GM12891 (cell line): Measurements from ENCODE around the gene FERMT2.
"Not testable (repeated sequence)": the region's sequence is repeated elsewhere in the genome, so short reads cannot be mapped to it uniquely, and the experiment has no call there.

Experiments
- DNase-seq: peaks from one replicate; pipeline ENCODE4 v3.0.0; 2011; ENCODE audit warnings: low spot score; ENCODE audit not compliant: insufficient read length
- FAIRE-seq: peaks from 2 replicates; lab custom pipeline; 2011; peaks lifted over from hg19 to GRCh38; lab: Jason Lieb, UNC
- PAX5 ChIP-seq: IDR thresholded peaks from 2 replicates; pipeline ENCODE4 v1.6.1; 2011; ENCODE audit warnings: low read length, moderate library complexity, mild to moderate bottlenecking; ENCODE audit not compliant: insufficient read depth, severe bottlenecking
- POLR2A ChIP-seq: IDR thresholded peaks from 2 replicates; pipeline ENCODE4 v1.6.1; 2011; ENCODE audit warnings: low read depth, low read length, control low read depth
- POLR2AphosphoS5 ChIP-seq: IDR thresholded peaks from 2 replicates; pipeline ENCODE4 v1.6.1; 2011; ENCODE audit warnings: low read depth, low read length, control low read depth
- POU2F2 ChIP-seq: IDR thresholded peaks from 2 replicates; pipeline ENCODE4 v1.6.1; 2011; ENCODE audit warnings: low read depth, mild to moderate bottlenecking, control low read depth, low read length, moderate library complexity
- SPI1 ChIP-seq: IDR thresholded peaks from 2 replicates; pipeline ENCODE4 v1.6.1; 2011; ENCODE audit warnings: low read depth, low read length, control low read depth
- TAF1 ChIP-seq: IDR thresholded peaks from 2 replicates; pipeline ENCODE4 v1.6.1; 2011; ENCODE audit warnings: low read depth, low read length, control low read depth

FERMT2 gene

GRCh38 chr14:52875707-52876106 is 75.1 kb downstream of the FERMT2 start:
- no peak for TF ChIP-seq PAX5
- DNase-seq (no peak), FAIRE-seq (no peak)

DNA sequence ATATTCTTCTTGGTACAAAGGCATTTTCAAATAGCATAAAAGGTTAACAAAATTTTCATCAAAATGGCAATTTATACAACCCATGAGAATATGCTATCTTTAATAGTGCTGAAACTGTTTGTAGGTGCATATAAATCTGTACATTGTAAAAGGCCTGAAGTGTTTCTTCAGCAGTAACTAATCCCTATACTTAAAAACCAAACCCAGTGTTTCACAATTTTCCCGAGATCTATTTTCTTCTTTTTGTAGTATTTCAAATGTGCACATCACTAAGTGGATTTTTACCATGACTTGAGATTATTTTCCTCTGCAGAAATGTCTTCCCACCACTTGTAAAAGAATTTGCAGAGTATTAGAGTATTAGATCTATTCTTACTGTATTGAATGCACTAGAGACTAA is 76.5 kb downstream of the FERMT2 start:
- FAIRE-seq (no peak), DNase-seq (no peak)

DNA sequence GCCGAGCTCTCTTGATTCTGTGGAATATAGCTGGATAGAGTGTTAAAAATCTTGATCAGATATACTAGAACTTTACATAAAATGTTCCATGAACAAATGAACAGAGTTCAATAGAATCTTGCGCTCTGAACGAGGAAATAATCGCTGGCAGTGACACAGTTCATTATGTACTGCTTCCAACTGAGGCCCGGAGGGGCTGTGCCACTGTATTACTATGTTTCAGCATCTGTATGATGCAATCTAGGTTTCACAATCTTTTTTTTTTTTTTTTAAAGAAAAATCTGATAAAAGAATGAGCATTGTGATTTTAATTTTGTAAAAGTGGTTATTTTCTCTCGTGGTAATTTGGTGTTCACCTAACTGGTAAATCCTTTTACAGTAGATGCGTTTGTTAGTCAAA is 77.2 kb downstream of the FERMT2 start:
- TF ChIP-seq POU2F2: no peak
- no peak for TF ChIP-seq POLR2A
- TF ChIP-seq TAF1: no peak
- TF ChIP-seq PAX5: no peak
- TF ChIP-seq SPI1: no peak
- no peak for TF ChIP-seq POLR2AphosphoS5
- FAIRE-seq (no peak), DNase-seq (no peak)

More for the DNA sequence above, 76.5 kb downstream of the FERMT2 start:
- TF ChIP-seq SPI1: no peak
- TF ChIP-seq TAF1: no peak
- TF ChIP-seq PAX5: no peak
- TF ChIP-seq POLR2AphosphoS5: no peak
- TF ChIP-seq POU2F2: no peak

- DNase-seq: no peak
- no peak for FAIRE-seq
- TF ChIP-seq TAF1 (no peak), SPI1 (no peak), PAX5 (no peak), POU2F2 (no peak), POLR2A (no peak), POLR2AphosphoS5 (no peak)
These were observed 77.8 kb downstream of the FERMT2 start for GRCh38 chr14:52873065-52873464.

DNA sequence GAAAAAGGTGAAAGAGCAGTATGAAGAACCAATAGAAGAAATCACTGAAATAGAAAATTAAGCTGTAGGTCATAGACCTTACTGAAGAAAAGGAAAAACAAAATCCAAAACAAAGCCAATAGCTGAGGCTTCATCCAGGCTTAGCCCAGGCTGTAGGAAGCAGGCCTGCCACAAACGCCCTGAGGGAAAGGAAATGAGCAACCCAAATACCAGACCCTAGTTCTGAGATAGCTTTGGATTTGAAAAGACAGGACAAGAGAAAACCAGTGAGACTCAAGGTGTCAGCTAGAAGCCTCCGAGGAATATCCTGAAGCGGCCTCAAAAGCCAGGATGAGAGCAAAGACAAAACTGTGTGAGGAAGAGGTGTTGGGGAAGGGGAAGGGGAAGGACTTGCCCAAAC is 79.2 kb downstream of the FERMT2 start:
- TF ChIP-seq PAX5 (no peak), SPI1 (no peak), POLR2AphosphoS5 (no peak), POU2F2 (no peak), POLR2A (no peak), TAF1 (no peak)
- DNase-seq (no peak), FAIRE-seq (no peak)

DNA sequence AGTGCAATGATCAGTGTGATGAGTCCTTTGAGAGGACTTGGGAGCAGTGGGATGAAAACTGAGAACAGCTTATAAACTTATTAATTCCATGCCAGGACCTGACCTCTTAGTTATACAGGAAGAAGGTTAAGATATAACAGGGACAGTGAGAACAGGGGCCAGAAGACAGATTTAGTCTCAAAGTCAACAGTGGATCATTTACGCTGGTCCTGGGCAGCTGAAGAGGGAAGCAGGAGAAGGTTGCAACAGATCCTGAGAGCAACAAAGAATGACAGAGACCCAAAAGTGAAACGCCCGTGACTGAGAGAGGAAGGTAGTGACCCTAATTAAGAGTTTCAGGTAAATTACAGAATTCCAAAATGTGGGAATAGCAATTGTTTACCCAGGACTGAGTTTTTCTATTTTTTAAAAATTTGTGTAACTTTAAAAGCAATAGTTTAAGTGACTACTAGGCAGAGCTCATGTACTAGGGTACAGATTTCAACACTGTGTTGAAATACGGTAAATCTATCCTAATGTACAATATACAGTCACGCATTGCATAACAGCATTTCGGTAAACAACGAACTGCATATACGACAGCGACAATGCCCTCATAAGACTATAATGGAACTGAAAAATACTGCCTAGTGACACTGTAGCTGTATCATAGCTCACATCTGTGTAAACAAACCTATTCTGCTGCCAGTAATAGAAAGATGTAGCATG is 81.8 kb downstream of the FERMT2 start:
- FAIRE-seq (no peak), DNase-seq (no peak)
- TF ChIP-seq POLR2AphosphoS5 (no peak), TAF1 (no peak), POLR2A (no peak), PAX5 (no peak), POU2F2 (no peak), SPI1 (no peak)

DNA sequence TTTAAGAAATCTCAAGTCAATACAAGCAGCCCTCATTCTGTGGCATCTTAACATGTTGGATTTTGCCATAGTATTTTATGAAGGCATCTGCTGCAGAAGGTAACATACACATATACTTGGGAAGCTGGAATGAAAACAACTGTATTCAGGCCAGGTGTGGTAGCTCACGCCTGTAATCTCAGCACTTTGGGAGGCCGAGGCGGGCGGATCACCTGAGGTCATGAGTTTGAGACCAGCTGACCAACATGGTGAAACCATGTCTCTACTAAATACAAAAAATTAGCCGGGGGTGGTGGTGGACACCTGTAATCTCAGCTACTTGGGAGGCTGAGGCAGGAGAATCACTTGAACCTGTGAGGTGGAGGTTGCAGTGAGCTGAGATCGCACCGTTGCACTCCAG is 86.0 kb downstream of the FERMT2 start:
- DNase-seq, FAIRE-seq: not testable (repeated sequence)

DNA sequence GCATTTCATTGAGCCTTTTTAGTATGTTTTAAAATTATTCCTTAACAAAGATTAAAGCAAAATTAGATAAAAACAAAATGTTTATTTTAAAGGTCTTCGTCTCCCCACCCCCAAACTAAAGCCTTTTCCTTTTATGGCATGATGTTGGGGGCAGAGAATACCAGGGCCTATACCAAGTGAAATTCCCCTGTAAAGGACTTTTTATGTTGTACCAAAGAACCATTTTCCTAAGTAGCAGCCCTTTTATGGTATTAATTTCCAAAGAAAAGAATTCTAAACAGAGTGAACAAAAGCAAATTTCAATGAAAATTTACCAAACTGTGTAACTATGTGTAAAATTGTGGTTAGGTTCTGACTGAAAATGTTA is 87.5 kb downstream of the FERMT2 start:
- TF ChIP-seq POLR2A (no peak), TAF1 (no peak), POU2F2 (no peak), SPI1 (no peak), PAX5 (no peak)
- FAIRE-seq (no peak), DNase-seq (no peak)

DNA sequence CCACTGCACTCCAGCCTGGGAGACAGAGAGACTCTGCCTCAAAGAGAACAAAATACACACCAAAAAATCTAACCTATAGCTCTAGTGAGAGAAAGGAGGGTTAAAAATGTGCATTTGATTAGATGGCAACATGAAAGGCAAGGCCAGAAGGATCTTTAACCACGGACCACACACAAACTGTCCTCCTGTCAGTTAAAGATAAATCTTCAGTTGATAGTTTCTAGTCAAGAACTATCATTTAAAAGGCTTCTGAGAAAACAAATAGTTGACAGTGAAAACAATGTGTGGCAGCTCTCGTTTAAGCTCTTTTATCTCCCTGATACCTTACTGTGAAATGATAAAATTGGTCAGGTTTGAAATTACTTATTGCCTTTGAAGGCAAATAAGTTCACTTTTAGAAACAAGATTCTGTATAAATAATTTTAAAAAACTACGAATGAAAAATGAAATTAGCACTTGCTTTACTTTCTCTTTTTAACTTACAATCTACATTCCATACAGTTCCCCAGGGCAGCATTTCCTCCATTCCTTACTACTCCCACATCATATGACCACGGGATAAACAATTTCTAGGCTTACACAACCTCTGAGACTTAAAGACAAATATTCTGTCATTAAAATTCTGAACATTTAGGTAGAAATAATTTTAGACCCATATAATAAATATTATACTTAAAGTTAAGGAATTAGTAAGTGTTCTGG is 88.1 kb downstream of the FERMT2 start:
- TF ChIP-seq TAF1: no peak
- TF ChIP-seq SPI1: no peak
- TF ChIP-seq POLR2AphosphoS5: no peak
- no peak for DNase-seq
- FAIRE-seq: no peak

DNA sequence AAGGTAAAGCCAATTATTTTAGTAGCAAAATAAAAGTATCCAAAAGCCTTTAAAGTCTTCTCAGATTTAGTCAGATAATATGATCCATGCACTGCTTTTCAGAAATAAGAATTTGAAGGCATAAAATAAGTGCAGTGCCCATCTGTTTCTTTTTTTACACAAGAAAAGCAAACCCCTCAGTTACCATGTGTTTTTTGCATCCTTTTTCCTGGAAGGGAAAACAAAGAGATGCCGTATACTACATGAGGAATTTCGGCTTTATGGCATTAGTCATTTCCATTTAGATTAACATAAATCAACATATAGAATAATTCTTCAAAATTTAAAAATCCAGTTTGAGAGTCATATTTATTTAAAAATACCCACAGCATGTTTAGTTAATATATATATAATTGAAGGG is 89.4 kb downstream of the FERMT2 start:
- FAIRE-seq (no peak), DNase-seq (no peak)
- TF ChIP-seq POLR2AphosphoS5 (no peak), SPI1 (no peak), POU2F2 (no peak), TAF1 (no peak), PAX5 (no peak), POLR2A (no peak)
